Gastrocnemius medialis (tissue), 4 donors: Measurements from ENCODE around the gene LRRN2. TPM values are rescaled to one million over a fixed set of nuclear protein-coding genes. Genes with fewer than 3 reads are reported as not detected.
A peak's percentile ranks its signal among the peaks of the same experiment; 100 is the strongest.

ENCODE experiments used
- ATAC-seq, 2 donors: fragments of 150-250 bp; one replicate each; pipeline ENCODE4 v1.9.1; 2016
- DNase-seq, 2 donors: peaks; one replicate each; pipeline ENCODE4 v3.0.0-alpha.2; 2019
- H3K27ac ChIP-seq, 4 donors: fragments of 200-600 bp; sonication (generic); 1 replicate in 1 of 4; 2 replicates in 3 of 4; pipeline ENCODE4 v1.5.1; 2016 to 2018; ENCODE audit warnings: mild to moderate bottlenecking in 2 of 4, moderate library complexity in 1 of 4
- H3K27me3 ChIP-seq, 3 donors: fragments of 200-600 bp; sonication (generic) in 2 of 3; 1 replicate in 1 of 3; 2 replicates in 2 of 3; pipeline versions ENCODE4 v1.5.1 to v1.6.0; 2016 to 2019; ENCODE audit warnings: mild to moderate bottlenecking in 1 of 3, moderate library complexity in 1 of 3
- H3K36me3 ChIP-seq, 2 donors: fragments of 200-600 bp; sonication (generic) in 1 of 2; one replicate each; pipeline ENCODE4 v1.5.1; 2017 to 2018
- H3K4me1 ChIP-seq, 2 donors: fragments of 200-600 bp; sonication (generic) in 1 of 2; one replicate each; pipeline ENCODE4 v1.5.1; 2016 to 2017; ENCODE audit warnings: mild to moderate bottlenecking in 2 of 2
- H3K4me3 ChIP-seq, 4 donors: fragments of 200-600 bp; sonication (generic) in 3 of 4; 1 replicate in 1 of 4; 2 replicates in 3 of 4; pipeline ENCODE4 v1.5.1; 2016 to 2019; ENCODE audit warnings: mild to moderate bottlenecking in 2 of 4
- H3K9me3 ChIP-seq, 3 donors: fragments of 200-600 bp; sonication (generic) in 2 of 3; 1 replicate in 1 of 3; 2 replicates in 2 of 3; pipeline ENCODE4 v1.5.1; 2016 to 2019
- POLR2A ChIP-seq, 2 donors: fragments of 450-650 bp; IDR thresholded peaks; one replicate each; pipeline ENCODE4 v1.6.1; 2017; ENCODE audit warnings: antibody characterized with exemption in 2 of 2, mild to moderate bottlenecking in 2 of 2, moderate library complexity in 2 of 2
- in situ Hi-C, 4 donors: fragments of 200-750 bp; cut with MboI; loops; one replicate each; pipeline versions ENCODE4 v1.15.0 to v1.8.0; 2017; ENCODE audit warnings: low sequenced_read_pairs in 4 of 4
- intact Hi-C: fragments of 100-400 bp; cut with DNase I; formaldehyde crosslinking; loops from one replicate; pipeline ENCODE4 v1.15.1; 2023; ENCODE audit warnings: low total_unique reads
- total RNA-seq, 4 donors: library from RNA; depleted of rRNA; stranded (reverse); fragments of >200 nt; gene quantifications; one replicate each; pipeline versions ENCODE4 v1.1.0 to v1.2.3, GENCODE V29; 2016
- TF ChIP-seq, protein P1 (sequence below), 5 experiments: fragments of 450-650 bp in 3 of 5; fragments of 200-600 bp in 2 of 5; sonication (generic) in 2 of 5; IDR thresholded peaks in 4 of 5; conservative IDR thresholded peaks in 1 of 5; 1 replicate in 4 of 5; 2 replicates in 1 of 5; pipeline ENCODE4 v1.5.1; 2016 to 2019; ENCODE audit warnings: antibody characterized with exemption in 5 of 5, mild to moderate bottlenecking in 3 of 5, moderate library complexity in 3 of 5

The LRRN2 gene
- total RNA-seq, 4 donors from 2014 or later, result 0.46 to 1.1 (median 0.93) TPM

DNA sequence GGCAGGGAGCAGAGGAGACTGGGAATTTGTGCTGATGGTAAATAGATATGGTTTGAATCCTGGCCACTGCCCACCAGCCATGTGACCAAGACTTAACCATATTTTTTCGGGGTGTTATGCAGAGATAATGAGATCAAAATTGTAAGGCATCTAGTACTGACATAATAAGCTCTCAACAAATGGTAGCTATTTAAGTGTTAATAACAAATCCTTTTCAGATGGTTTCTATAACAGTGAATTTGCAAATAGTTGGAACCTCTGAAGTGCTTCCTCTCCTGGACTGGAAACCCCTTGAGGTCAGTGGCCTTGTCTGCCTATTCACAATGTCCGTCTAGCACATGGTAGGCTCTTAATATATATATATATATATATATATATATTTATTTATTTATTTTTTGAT, 104.7 kb downstream of the LRRN2 start:
- in situ Hi-C loops, result no loop called here

DNA sequence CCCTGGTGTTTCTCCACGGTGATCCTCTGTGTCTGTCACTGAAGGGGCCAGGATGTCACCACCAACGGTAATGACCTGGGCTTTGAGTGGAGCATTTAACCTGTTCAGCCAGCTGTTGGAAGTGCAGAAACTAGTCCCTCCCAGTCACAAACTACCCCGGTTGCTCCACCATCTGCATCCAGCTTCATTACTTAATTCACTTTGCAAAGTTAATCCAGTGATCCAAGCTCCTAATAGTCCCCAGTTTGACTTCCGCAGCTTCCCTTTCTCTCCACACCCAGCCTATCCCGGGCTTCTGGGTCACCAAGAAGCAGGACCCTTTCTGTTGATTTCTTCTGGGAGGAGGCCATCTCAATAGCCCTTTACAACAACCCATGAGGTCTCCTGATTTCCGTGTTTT, 105.9 kb downstream of the LRRN2 start:
- in situ Hi-C loops (no loop called here), intact Hi-C loops (no loop called here)
- DNase-seq (no peak), ATAC-seq (no peak)
- H3K9me3 ChIP-seq, result no peaks in the 10 kb centered on the region
- no peak overlapping the region for H3K4me3 ChIP-seq
- no peaks in the 10 kb centered on the region for H3K36me3 ChIP-seq
- no peaks in the 10 kb centered on the region for H3K4me1 ChIP-seq
- TF ChIP-seq, protein P1, sequence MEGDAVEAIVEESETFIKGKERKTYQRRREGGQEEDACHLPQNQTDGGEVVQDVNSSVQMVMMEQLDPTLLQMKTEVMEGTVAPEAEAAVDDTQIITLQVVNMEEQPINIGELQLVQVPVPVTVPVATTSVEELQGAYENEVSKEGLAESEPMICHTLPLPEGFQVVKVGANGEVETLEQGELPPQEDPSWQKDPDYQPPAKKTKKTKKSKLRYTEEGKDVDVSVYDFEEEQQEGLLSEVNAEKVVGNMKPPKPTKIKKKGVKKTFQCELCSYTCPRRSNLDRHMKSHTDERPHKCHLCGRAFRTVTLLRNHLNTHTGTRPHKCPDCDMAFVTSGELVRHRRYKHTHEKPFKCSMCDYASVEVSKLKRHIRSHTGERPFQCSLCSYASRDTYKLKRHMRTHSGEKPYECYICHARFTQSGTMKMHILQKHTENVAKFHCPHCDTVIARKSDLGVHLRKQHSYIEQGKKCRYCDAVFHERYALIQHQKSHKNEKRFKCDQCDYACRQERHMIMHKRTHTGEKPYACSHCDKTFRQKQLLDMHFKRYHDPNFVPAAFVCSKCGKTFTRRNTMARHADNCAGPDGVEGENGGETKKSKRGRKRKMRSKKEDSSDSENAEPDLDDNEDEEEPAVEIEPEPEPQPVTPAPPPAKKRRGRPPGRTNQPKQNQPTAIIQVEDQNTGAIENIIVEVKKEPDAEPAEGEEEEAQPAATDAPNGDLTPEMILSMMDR (IDR thresholded peaks at IDR 0.05 in 4 of 5, conservative IDR thresholded peaks at IDR 0.05 in 1 of 5), result no peak
- no peak for TF ChIP-seq POLR2A (IDR thresholded peaks at IDR 0.05)
- H3K27me3 ChIP-seq, result no peaks in the 10 kb centered on the region
- H3K27ac ChIP-seq, result no peak overlapping the region

More for the DNA sequence above, 104.7 kb downstream of the LRRN2 start:
- no peaks in the 10 kb centered on the region for H3K9me3 ChIP-seq
- TF ChIP-seq, protein P1 (IDR thresholded peaks at IDR 0.05 in 4 of 5, conservative IDR thresholded peaks at IDR 0.05 in 1 of 5), result no peak
- no peak for TF ChIP-seq POLR2A (IDR thresholded peaks at IDR 0.05)
- H3K27me3 ChIP-seq, result no peaks in the 10 kb centered on the region
- intact Hi-C loops, result no loop called here
- H3K4me3 ChIP-seq, result no peak overlapping the region
- no peaks in the 10 kb centered on the region for H3K36me3 ChIP-seq
- H3K27ac ChIP-seq, result no peak overlapping the region
- ATAC-seq, result no peak
- H3K4me1 ChIP-seq, result no peaks in the 10 kb centered on the region
- no peak for DNase-seq

DNA sequence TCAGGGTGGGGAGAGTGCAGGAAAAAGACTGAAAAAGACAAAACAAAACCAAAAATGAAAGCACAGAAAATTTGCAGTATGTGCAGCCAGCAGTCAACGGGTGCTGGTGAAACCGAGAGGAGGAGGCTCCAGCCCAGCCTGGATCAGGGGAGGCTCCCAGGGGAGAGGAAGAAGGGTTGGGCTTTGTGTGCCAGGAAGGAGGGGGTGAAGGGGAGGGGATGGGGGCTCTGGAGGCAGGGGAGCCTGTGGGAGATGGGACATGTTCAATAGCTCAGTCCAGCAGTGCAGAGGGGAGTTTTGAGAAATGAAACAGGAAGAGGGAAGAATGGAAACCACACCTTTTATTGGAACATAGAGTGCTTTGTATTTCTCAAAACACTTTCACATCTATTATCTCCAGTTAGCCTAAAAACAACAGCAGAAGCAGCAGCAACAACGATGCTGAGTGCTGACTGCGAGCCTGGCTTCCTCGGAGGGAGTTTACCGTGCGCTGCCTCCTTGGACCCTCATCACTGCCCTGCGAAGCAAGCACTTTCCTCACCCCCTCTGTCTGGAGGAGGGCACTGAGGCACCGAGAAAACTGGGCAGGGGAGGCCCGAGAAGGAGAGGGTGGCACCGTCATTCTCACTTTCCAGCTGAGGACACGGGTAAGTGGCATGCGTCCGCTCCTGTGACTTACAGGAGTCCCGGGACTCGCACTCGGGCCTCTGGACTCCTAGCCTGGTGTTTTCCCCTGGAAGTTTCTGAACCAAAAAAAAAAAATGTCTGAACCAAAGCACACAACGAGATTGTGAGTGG, 106.5 kb downstream of the LRRN2 start:
- ATAC-seq, result no peak
- no peaks in the 10 kb centered on the region for H3K4me1 ChIP-seq
- no peak overlapping the region for H3K27ac ChIP-seq
- TF ChIP-seq POLR2A (IDR thresholded peaks at IDR 0.05), result no peak
- TF ChIP-seq, protein P1 (IDR thresholded peaks at IDR 0.05 in 4 of 5, conservative IDR thresholded peaks at IDR 0.05 in 1 of 5), result no peak
- peak overlapping the region in 2 of 4 donors; percentile 14 to 27 for H3K4me3 ChIP-seq
- in situ Hi-C loops, result no loop called here
- H3K9me3 ChIP-seq, result no peaks in the 10 kb centered on the region
- DNase-seq, result no peak
- H3K27me3 ChIP-seq, result no peaks in the 10 kb centered on the region
- intact Hi-C loops, result no loop called here
- peaks cover 0 to under 1% of the 10 kb centered on the region in 2 donors for H3K36me3 ChIP-seq

DNA sequence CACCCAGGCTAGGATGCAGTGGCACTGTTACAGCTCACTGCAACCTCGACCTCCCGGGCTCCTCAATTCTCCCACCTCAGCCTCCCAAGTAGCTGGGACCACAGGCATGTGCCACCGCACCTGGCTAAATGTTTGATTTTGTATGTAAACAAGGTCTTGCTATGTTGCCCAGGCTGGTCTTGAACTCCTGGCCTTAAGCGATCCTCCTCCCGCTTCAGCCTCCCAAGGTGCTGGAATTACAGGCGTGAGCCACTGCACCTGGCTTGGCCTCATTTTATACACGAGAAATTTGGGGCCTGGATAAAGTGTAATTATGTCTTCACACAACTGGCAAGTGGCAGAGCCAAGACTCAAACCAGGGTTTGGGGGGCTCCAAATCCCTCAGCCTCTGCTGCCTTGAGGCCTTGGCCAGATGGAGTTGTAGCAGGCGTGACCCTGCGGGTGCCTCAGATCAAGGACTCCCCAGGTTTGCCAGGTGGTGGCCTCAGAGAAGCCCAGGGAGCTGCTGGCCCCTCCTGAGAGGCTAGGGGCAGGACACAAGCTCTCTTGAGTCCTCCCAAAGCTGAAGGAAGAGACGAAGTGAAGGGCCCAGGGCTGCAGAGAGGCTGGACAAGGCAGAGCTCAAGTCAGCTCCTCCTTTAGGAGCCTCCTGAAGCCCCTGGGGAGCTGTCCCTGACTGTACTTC, 107.6 kb downstream of the LRRN2 start:
- no peak for TF ChIP-seq POLR2A (IDR thresholded peaks at IDR 0.05)
- TF ChIP-seq, protein P1 (IDR thresholded peaks at IDR 0.05 in 4 of 5, conservative IDR thresholded peaks at IDR 0.05 in 1 of 5), result no peak
- in situ Hi-C loops, result no loop called here
- Histone ChIP-seq H3K27ac (no peak overlapping the region), H3K9me3 (no peaks in the 10 kb centered on the region), H3K4me3 (no peak overlapping the region), H3K36me3 (peaks cover 0 to 12% of the 10 kb centered on the region in 2 donors), H3K4me1 (no peaks in the 10 kb centered on the region), H3K27me3 (no peaks in the 10 kb centered on the region)
- ATAC-seq, result no peak
- intact Hi-C loops, result no loop called here
- no peak for DNase-seq
